Smooth muscle cell (in vitro differentiated cells): ENCODE results near the gene SUCLG2. TPM values are rescaled to one million over a fixed set of nuclear protein-coding genes. Genes with fewer than 3 reads are reported as not detected.
A peak's percentile ranks its signal among the peaks of the same experiment; 100 is the strongest.

Experiments
- DNase-seq: peaks from one replicate; lab custom pipeline; 2025; ENCODE audit not compliant: unreplicated experiment; lab: John Stamatoyannopoulos, UW
- H2AFZ ChIP-seq: fragments of 200-600 bp; sonication (generic); 2 replicates; pipeline ENCODE4 v1.6.0; 2016; ENCODE audit warnings: antibody characterized with exemption, low read depth, mild to moderate bottlenecking
- H3F3A ChIP-seq: fragments of 200-600 bp; sonication (generic); 2 replicates; pipeline ENCODE4 v1.6.0; 2017; ENCODE audit warnings: antibody characterized with exemption, low read depth
- H3K27ac ChIP-seq: fragments of 200-600 bp; sonication (generic); 2 replicates; pipeline ENCODE4 v1.5.1; 2016; ENCODE audit warnings: low read depth, mild to moderate bottlenecking
- H3K27me3 ChIP-seq: fragments of 200-600 bp; sonication (generic); 2 replicates; pipeline ENCODE4 v1.6.1; 2016; ENCODE audit warnings: low read depth, mild to moderate bottlenecking
- H3K36me3 ChIP-seq: fragments of 200-600 bp; sonication (generic); 2 replicates; pipeline ENCODE4 v1.5.1; 2016; ENCODE audit warnings: low read depth
- H3K4me1 ChIP-seq: fragments of 200-600 bp; sonication (generic); 2 replicates; pipeline ENCODE4 v1.5.1; 2016; ENCODE audit warnings: low read depth
- H3K4me2 ChIP-seq: fragments of 200-600 bp; sonication (generic); 2 replicates; pipeline ENCODE4 v1.6.0; 2016; ENCODE audit warnings: mild to moderate bottlenecking
- H3K4me3 ChIP-seq: fragments of 200-600 bp; sonication (generic); 2 replicates; pipeline ENCODE4 v1.5.1; 2016; ENCODE audit warnings: mild to moderate bottlenecking
- H3K79me2 ChIP-seq: fragments of 200-600 bp; sonication (generic); 2 replicates; pipeline ENCODE4 v1.6.0; 2016; ENCODE audit warnings: low read depth, mild to moderate bottlenecking
- H3K9ac ChIP-seq: fragments of 200-600 bp; sonication (generic); 2 replicates; pipeline ENCODE4 v1.6.0; 2016; ENCODE audit warnings: low read depth
- H3K9me3 ChIP-seq: fragments of 200-600 bp; sonication (generic); replicated peaks from 2 replicates; pipeline ENCODE4 v1.5.1; 2016; ENCODE audit warnings: low read depth
- H4K20me1 ChIP-seq: fragments of 200-600 bp; sonication (generic); 2 replicates; pipeline ENCODE4 v1.6.0; 2016; ENCODE audit warnings: low read depth
- CTCF ChIP-seq: fragments of 200-600 bp; sonication (generic); IDR thresholded peaks from 2 replicates; pipeline ENCODE4 v1.5.1; 2017; ENCODE audit warnings: borderline replicate concordance, mild to moderate bottlenecking, antibody characterized with exemption; ENCODE audit not compliant: insufficient read depth, poor library complexity, severe bottlenecking
- WGBS: methylation state at CpG from one replicate; pipeline ENCODE4 v1.1.7; 2016; ENCODE audit warnings: low lambda C conversion rate; 5-methylcytosine and 5-hydroxymethylcytosine counted together
- polyA plus RNA-seq: library from polyadenylated mRNA; unstranded; fragments of >200 nt; fragmentation: Nextera tagmentation; extraction: Ambion mirVana; gene quantifications from 2 replicates; pipeline ENCODE4 v1.2.1, GENCODE V29; 2016
- total RNA-seq: library from RNA; depleted of rRNA; stranded (reverse); fragments of >200 nt; gene quantifications from 2 replicates; pipeline ENCODE4 v1.2.3, GENCODE V29; 2014

SUCLG2 gene
- total and polyA plus RNA-seq, 2 experiments from 2014 or later, result 40.3 to 45.4 TPM

GRCh38 chr3:67489816-67490215 is 164.6 kb downstream of the SUCLG2 start:
- H3K4me2 ChIP-seq, result peak overlapping the region; percentile 71

GRCh38 chr3:67487564-67488114 is 166.8 kb downstream of the SUCLG2 start:
- H3K27ac ChIP-seq, result no peak overlapping the region
- 92% methylated on average over 1 of the region's 1 CpG for WGBS
- no peak overlapping the region for H3K9ac ChIP-seq
- H4K20me1 ChIP-seq, result no peaks in the 10 kb centered on the region
- no peaks in the 10 kb centered on the region for H3K27me3 ChIP-seq
- no peaks in the 10 kb centered on the region for H3K4me1 ChIP-seq
- no peaks in the 10 kb centered on the region for H3K9me3 ChIP-seq
- no peaks in the 10 kb centered on the region for H3K79me2 ChIP-seq
- no peak overlapping the region for H3K4me2 ChIP-seq
- H2AFZ ChIP-seq, result no peak overlapping the region
- TF ChIP-seq CTCF, result no peak
- DNase-seq, result no peak
- no peak overlapping the region for H3K4me3 ChIP-seq
- no peaks in the 10 kb centered on the region for H3K36me3 ChIP-seq
- H3F3A ChIP-seq, result peaks cover 9% of the 10 kb centered on the region

More at GRCh38 chr3:67489816-67490215, 164.6 kb downstream of the SUCLG2 start:
- no peaks in the 10 kb centered on the region for H3K9me3 ChIP-seq
- H3K79me2 ChIP-seq, result no peaks in the 10 kb centered on the region
- H4K20me1 ChIP-seq, result no peaks in the 10 kb centered on the region
- no peaks in the 10 kb centered on the region for H3K4me1 ChIP-seq
- TF ChIP-seq CTCF, result no peak
- peaks cover 9% of the 10 kb centered on the region for H3F3A ChIP-seq
- H3K27me3 ChIP-seq, result no peaks in the 10 kb centered on the region
- no peak overlapping the region for H3K9ac ChIP-seq
- WGBS, result 40% methylated on average over 4 of the region's 4 CpGs
- no peak for DNase-seq
- H3K27ac ChIP-seq, result peak overlapping the region; percentile 63
- no peak overlapping the region for H3K4me3 ChIP-seq
- no peaks in the 10 kb centered on the region for H3K36me3 ChIP-seq
- H2AFZ ChIP-seq, result no peak overlapping the region

GRCh38 chr3:67486883-67487282 is 167.5 kb downstream of the SUCLG2 start:
- Histone ChIP-seq H3K27ac (no peak overlapping the region), H3K4me1 (no peaks in the 10 kb centered on the region), H4K20me1 (no peaks in the 10 kb centered on the region), H3K4me3 (no peak overlapping the region), H3F3A (peaks cover 9% of the 10 kb centered on the region), H3K9me3 (no peaks in the 10 kb centered on the region), H3K27me3 (no peaks in the 10 kb centered on the region), H3K9ac (no peak overlapping the region), H3K79me2 (no peaks in the 10 kb centered on the region), H2AFZ (no peak overlapping the region), H3K36me3 (no peaks in the 10 kb centered on the region), H3K4me2 (no peak overlapping the region)
- WGBS, result 100% methylated on average over 1 of the region's 1 CpG
- no peak for DNase-seq
- TF ChIP-seq CTCF, result no peak

- DNase-seq, result no peak
- no peak overlapping the region for H2AFZ ChIP-seq
- H3K9ac ChIP-seq, result no peak overlapping the region
- no peaks in the 10 kb centered on the region for H3K36me3 ChIP-seq
- no peaks in the 10 kb centered on the region for H3F3A ChIP-seq
- no peaks in the 10 kb centered on the region for H4K20me1 ChIP-seq
- H3K4me1 ChIP-seq, result no peaks in the 10 kb centered on the region
- H3K79me2 ChIP-seq, result no peaks in the 10 kb centered on the region
- 95% methylated on average over 3 of the region's 3 CpGs for WGBS
- no peak for TF ChIP-seq CTCF
- no peak overlapping the region for H3K4me3 ChIP-seq
- no peaks in the 10 kb centered on the region for H3K9me3 ChIP-seq
- H3K27me3 ChIP-seq, result no peaks in the 10 kb centered on the region
- H3K27ac ChIP-seq, result no peak overlapping the region
- no peak overlapping the region for H3K4me2 ChIP-seq
Measured at GRCh38 chr3:67484085-67484484, 170.3 kb downstream of the SUCLG2 start.
